ENCODE measurements around the gene PRM1. TPM values are rescaled to one million over a fixed set of nuclear protein-coding genes. Genes with fewer than 3 reads are reported as not detected.

The PRM1 gene
- total and polyA plus RNA-seq, 2 of the 13 experiments (the other 11 are each of a cell fraction or from before 2014, with no cell fraction given), result not detected

DNA sequence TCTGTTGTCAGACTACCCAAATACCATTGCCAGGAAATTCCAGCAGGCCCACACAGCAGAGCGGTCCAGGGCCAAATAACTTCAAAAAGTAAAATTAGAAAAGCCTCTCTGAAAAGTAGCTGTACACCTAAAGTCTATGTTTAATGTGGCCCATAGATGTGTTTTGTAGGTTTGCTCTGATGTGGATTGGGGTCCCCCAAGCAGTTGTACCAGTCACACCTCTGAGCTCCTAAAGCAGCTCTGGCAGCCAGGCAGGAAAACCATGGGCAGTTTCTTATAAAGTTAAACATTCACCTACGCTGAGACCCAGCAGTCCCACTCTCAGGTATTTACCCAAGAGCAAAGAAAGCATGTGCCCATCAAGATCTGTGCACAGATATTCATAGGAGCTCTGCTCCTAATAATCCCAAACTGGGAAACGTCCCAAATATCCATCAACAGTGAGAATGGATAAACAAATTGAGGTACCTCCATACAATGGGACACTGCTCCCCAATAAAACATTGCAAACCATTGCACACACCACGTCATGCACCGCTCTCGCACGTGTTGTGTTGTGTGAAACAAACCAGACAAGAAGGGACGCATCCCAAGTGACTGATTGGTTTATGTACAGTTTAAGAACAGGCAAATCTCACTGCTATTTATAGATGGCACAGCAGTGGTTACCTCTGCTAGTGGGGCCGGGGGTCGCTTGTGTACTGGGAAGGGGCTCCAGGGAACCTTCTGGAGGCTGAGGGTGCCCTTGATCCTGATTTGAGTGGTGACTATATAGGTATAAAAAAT, 15.8 kb upstream of the PRM1 start (continued):
- TF ChIP-seq MLLT10 (CRISPR knock-in tag; IDR thresholded peaks at IDR 0.05), result no peak
- no peak for TF ChIP-seq EED (CRISPR knock-in tag; IDR thresholded peaks at IDR 0.05)
- TF ChIP-seq, protein P1, sequence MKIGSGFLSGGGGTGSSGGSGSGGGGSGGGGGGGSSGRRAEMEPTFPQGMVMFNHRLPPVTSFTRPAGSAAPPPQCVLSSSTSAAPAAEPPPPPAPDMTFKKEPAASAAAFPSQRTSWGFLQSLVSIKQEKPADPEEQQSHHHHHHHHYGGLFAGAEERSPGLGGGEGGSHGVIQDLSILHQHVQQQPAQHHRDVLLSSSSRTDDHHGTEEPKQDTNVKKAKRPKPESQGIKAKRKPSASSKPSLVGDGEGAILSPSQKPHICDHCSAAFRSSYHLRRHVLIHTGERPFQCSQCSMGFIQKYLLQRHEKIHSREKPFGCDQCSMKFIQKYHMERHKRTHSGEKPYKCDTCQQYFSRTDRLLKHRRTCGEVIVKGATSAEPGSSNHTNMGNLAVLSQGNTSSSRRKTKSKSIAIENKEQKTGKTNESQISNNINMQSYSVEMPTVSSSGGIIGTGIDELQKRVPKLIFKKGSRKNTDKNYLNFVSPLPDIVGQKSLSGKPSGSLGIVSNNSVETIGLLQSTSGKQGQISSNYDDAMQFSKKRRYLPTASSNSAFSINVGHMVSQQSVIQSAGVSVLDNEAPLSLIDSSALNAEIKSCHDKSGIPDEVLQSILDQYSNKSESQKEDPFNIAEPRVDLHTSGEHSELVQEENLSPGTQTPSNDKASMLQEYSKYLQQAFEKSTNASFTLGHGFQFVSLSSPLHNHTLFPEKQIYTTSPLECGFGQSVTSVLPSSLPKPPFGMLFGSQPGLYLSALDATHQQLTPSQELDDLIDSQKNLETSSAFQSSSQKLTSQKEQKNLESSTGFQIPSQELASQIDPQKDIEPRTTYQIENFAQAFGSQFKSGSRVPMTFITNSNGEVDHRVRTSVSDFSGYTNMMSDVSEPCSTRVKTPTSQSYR (CRISPR knock-in tag; IDR thresholded peaks at IDR 0.05; ENCODE audit: borderline replicate concordance), result peak; percentile 29; the same call in 1 of the 2 replicates
- peak; percentile 59; the same call in 1 of the 2 replicates for TF ChIP-seq ZNF580 (CRISPR knock-in tag; IDR thresholded peaks at IDR 0.05; ENCODE audit: borderline replicate concordance, low read depth)
- TF ChIP-seq ZNF746 (CRISPR knock-in tag; IDR thresholded peaks at IDR 0.05), result no peak
- TF ChIP-seq, protein P2, sequence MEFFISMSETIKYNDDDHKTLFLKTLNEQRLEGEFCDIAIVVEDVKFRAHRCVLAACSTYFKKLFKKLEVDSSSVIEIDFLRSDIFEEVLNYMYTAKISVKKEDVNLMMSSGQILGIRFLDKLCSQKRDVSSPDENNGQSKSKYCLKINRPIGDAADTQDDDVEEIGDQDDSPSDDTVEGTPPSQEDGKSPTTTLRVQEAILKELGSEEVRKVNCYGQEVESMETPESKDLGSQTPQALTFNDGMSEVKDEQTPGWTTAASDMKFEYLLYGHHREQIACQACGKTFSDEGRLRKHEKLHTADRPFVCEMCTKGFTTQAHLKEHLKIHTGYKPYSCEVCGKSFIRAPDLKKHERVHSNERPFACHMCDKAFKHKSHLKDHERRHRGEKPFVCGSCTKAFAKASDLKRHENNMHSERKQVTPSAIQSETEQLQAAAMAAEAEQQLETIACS (CRISPR knock-in tag; IDR thresholded peaks at IDR 0.05), result no peak
- no peak for TF ChIP-seq RARG (CRISPR knock-in tag; IDR thresholded peaks at IDR 0.05; ENCODE audit: low read depth)
- TF ChIP-seq GMEB1 (CRISPR knock-in tag; IDR thresholded peaks at IDR 0.05; ENCODE audit: borderline replicate concordance), result no peak
- TF ChIP-seq, protein P3, sequence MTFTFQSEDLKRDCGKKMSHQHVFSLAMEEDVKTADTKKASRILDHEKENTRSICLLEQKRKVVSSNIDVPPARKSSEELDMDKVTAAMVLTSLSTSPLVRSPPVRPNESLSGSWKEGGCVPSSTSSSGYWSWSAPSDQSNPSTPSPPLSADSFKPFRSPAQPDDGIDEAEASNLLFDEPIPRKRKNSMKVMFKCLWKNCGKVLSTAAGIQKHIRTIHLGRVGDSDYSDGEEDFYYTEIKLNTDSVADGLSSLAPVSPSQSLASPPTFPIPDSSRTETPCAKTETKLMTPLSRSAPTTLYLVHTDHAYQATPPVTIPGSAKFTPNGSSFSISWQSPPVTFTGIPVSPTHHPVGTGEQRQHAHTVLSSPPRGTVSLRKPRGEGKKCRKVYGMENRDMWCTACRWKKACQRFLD (CRISPR knock-in tag; IDR thresholded peaks at IDR 0.05; ENCODE audit: borderline replicate concordance), result peak; percentile 57; the same call in 1 of the 2 replicates
- peak; percentile 27; the same call in 1 of the 2 replicates for TF ChIP-seq ZBTB42 (CRISPR knock-in tag; IDR thresholded peaks at IDR 0.05)
- TF ChIP-seq YEATS2 (CRISPR knock-in tag; IDR thresholded peaks at IDR 0.05; ENCODE audit: borderline replicate concordance), result 0 out of 2 replicates have a peak, but pooled peaks have one; percentile 37
- peak; percentile 52; the same call in 1 of the 2 replicates for TF ChIP-seq ZNF264 (CRISPR knock-in tag; IDR thresholded peaks at IDR 0.05)
- TF ChIP-seq ZNF326 (CRISPR knock-in tag; IDR thresholded peaks at IDR 0.05; ENCODE audit: borderline replicate concordance), result no peak
- TF ChIP-seq ZBTB20 (CRISPR knock-in tag; IDR thresholded peaks at IDR 0.05; ENCODE audit: borderline replicate concordance, low read depth), result no peak; the same call in 1 of the 2 replicates
- no peak for TF ChIP-seq ZXDC (CRISPR knock-in tag; IDR thresholded peaks at IDR 0.05)
- TF ChIP-seq MZF1 (CRISPR knock-in tag; IDR thresholded peaks at IDR 0.05; ENCODE audit: borderline replicate concordance), result no peak
- no peak for TF ChIP-seq CCAR2 (optimal IDR thresholded peaks at IDR 0.05; ENCODE audit: low read depth, low read length)
